Endothelial cell of umbilical vein (primary cell): ENCODE results near the gene NPLOC4. TPM values are rescaled to one million over a fixed set of nuclear protein-coding genes. Genes with fewer than 3 reads are reported as not detected.

Experiments used
- BruUV-seq: library from RNA; stranded (reverse); fragments of 400-500 nt; replicated peaks from 2 replicates; lab custom pipeline; 2021; lab: Mats Ljungman, UMichigan
- CTCF ChIA-PET: fragments of 300-600, 350-600 bp; sonication (Branson Sonifier 250); formaldehyde crosslinking; loops from one replicate; lab custom pipeline; 2021; ENCODE audit warnings: antibody characterized with exemption, inconsistent platforms; lab: Charles Lee
- POLR2A ChIA-PET: fragments of 300-600, 350-600 bp; sonication (Branson Sonifier 250); formaldehyde crosslinking; loops from one replicate; lab custom pipeline; 2021; ENCODE audit warnings: antibody characterized with exemption, inconsistent platforms; lab: Charles Lee
- DNase-seq: peaks from one replicate; pipeline ENCODE4 v3.0.0-alpha.2; 2011; ENCODE audit warnings: low read depth, low spot score
- FAIRE-seq: peaks from 2 replicates; lab custom pipeline; 2011; peaks lifted over from hg19 to GRCh38; lab: Jason Lieb, UNC
- H2AFZ ChIP-seq: 2 replicates; pipeline ENCODE4 v1.6.0; 2012; ENCODE audit warnings: low read depth, low read length, control low read depth, inconsistent platforms
- H3K27ac ChIP-seq: 2 replicates; pipeline ENCODE4 v1.5.1; 2011; ENCODE audit warnings: low read depth, mild to moderate bottlenecking, control low read depth, low read length, moderate library complexity; ENCODE audit not compliant: insufficient read depth
- H3K27me3 ChIP-seq, 2 experiments: 2 replicates each; pipeline versions ENCODE4 v1.6.0 to v1.6.1; 2011; ENCODE audit warnings: low read length in 2 of 2, mixed read lengths in 1 of 2; ENCODE audit not compliant: control insufficient read depth in 2 of 2, insufficient read depth in 2 of 2
- H3K36me3 ChIP-seq, 2 experiments: 2 replicates in 1 of 2; 3 replicates in 1 of 2; pipeline ENCODE4 v1.5.1; 2011; ENCODE audit warnings: low read length in 2 of 2, mild to moderate bottlenecking in 1 of 2, moderate library complexity in 1 of 2; ENCODE audit not compliant: control insufficient read depth in 2 of 2, insufficient read depth in 2 of 2; ENCODE audit errors: extremely low read depth in 1 of 2
- H3K4me1 ChIP-seq: 3 replicates; pipeline ENCODE4 v1.5.1; 2011; ENCODE audit warnings: mild to moderate bottlenecking, low read length; ENCODE audit not compliant: control insufficient read depth, insufficient read depth; ENCODE audit errors: extremely low read depth
- H3K4me2 ChIP-seq: 2 replicates; pipeline ENCODE4 v1.6.1; 2011; ENCODE audit warnings: low read length, control low read depth, mixed read lengths; ENCODE audit not compliant: insufficient read depth
- H3K4me3 ChIP-seq, 3 experiments: fragments of 200-600 bp in 1 of 3; sonication (generic), shearing (Covaris generic) in 1 of 3; replicated peaks in 1 of 3; 2 replicates each; pipeline ENCODE4 v1.5.1; 2011 to 2016; ENCODE audit warnings: control low read depth in 3 of 3, low read length in 3 of 3, mild to moderate bottlenecking in 2 of 3, inconsistent platforms in 1 of 3, low read depth in 1 of 3, moderate library complexity in 1 of 3; ENCODE audit not compliant: insufficient read depth in 1 of 3
- H3K79me2 ChIP-seq: 2 replicates; pipeline ENCODE4 v1.6.0; 2012; ENCODE audit warnings: low read length, inconsistent platforms; ENCODE audit not compliant: control insufficient read depth, insufficient read depth
- H3K9ac ChIP-seq: replicated peaks from 2 replicates; pipeline ENCODE3; 2011; ENCODE audit warnings: low read length, control low read depth; ENCODE audit not compliant: insufficient read depth; ENCODE audit errors: extremely low read depth
- H3K9me1 ChIP-seq: replicated peaks from 3 replicates; pipeline ENCODE4 v1.6.0; 2011; ENCODE audit warnings: mild to moderate bottlenecking, low read length; ENCODE audit not compliant: control insufficient read depth, insufficient read depth; ENCODE audit errors: extremely low read depth
- H3K9me3 ChIP-seq: replicated peaks from 2 replicates; pipeline ENCODE4 v1.5.1; 2012; ENCODE audit warnings: low read length, inconsistent platforms; ENCODE audit not compliant: control insufficient read depth, insufficient read depth
- H4K20me1 ChIP-seq: replicated peaks from 2 replicates; pipeline ENCODE3; 2011; ENCODE audit warnings: mild to moderate bottlenecking, low read length; ENCODE audit not compliant: control insufficient read depth, insufficient read depth; ENCODE audit errors: extremely low read depth
- CTCF ChIP-seq, 2 donors: IDR thresholded peaks; 1 replicate in 1 of 2; 2 replicates in 1 of 2; pipeline ENCODE4 v1.5.1; 2011; ENCODE audit warnings: low read length in 2 of 2, mild to moderate bottlenecking in 2 of 2, moderate library complexity in 2 of 2, control low read depth in 1 of 2, inconsistent platforms in 1 of 2, low read depth in 1 of 2; ENCODE audit not compliant: insufficient read depth in 1 of 2; ENCODE audit errors: extremely low read depth in 1 of 2
- EZH2 ChIP-seq: IDR thresholded peaks from 2 replicates; pipeline ENCODE4 v1.6.1; 2012; ENCODE audit warnings: borderline replicate concordance, low read depth, mild to moderate bottlenecking, moderate library complexity, low read length, inconsistent platforms; ENCODE audit not compliant: severe bottlenecking
- FOS ChIP-seq: IDR thresholded peaks from 2 replicates; pipeline ENCODE4 v1.6.1; 2011; ENCODE audit warnings: mild to moderate bottlenecking, low read length, moderate library complexity, borderline replicate concordance; ENCODE audit not compliant: insufficient read depth
- GATA2 ChIP-seq: IDR thresholded peaks from 2 replicates; pipeline ENCODE4 v1.7.0; 2011; ENCODE audit warnings: low read depth, mild to moderate bottlenecking, moderate library complexity, mixed read lengths, low read length; ENCODE audit not compliant: insufficient read length, insufficient read depth
- JUN ChIP-seq: IDR thresholded peaks from 2 replicates; pipeline ENCODE4 v1.6.1; 2011; ENCODE audit warnings: borderline replicate concordance, low read depth; ENCODE audit not compliant: insufficient read length, insufficient read depth
- MAX ChIP-seq: IDR thresholded peaks from 2 replicates; pipeline ENCODE4 v1.6.1; 2011; ENCODE audit not compliant: insufficient read depth, insufficient read length
- MYC ChIP-seq: IDR thresholded peaks from one replicate; pipeline ENCODE4 v1.6.1; 2011; ENCODE audit warnings: mild to moderate bottlenecking, low read depth, low read length
- POLR2A ChIP-seq: IDR thresholded peaks from 2 replicates; pipeline ENCODE4 v1.6.1; 2012; ENCODE audit warnings: low read depth, mild to moderate bottlenecking, control low read depth, low read length
- POLR2AphosphoS5 ChIP-seq: IDR thresholded peaks from 2 replicates; pipeline ENCODE4 v1.6.1; 2012; ENCODE audit warnings: low read depth, mild to moderate bottlenecking, control low read depth, low read length, moderate library complexity; ENCODE audit not compliant: insufficient read depth
- dilution Hi-C: fragments of 300-500 bp; cut with MboI; formaldehyde crosslinking; loops from one replicate; pipeline ENCODE4 v1.15.0; 2019; ENCODE audit warnings: low sequenced_read_pairs; ENCODE audit not compliant: extremely low pct_ligation_motif_present
- intact Hi-C: fragments of 100-400 bp; cut with micrococcal nuclease; formaldehyde crosslinking; loops from one replicate; pipeline ENCODE4 v1.10.0; 2022
- polyA plus RNA-seq, 4 experiments: library from polyadenylated mRNA; depleted of rRNA in 3 of 4; stranded (reverse) in 3 of 4; unstranded in 1 of 4; fragments of >200 nt; gene quantifications; 2 replicates each; pipeline versions ENCODE4 v1.2.1 to v1.2.3, GENCODE V29; 2011 to 2012; ENCODE audit warnings: missing spikeins in 1 of 4
- total RNA-seq: library from RNA; stranded (reverse); gene quantifications from 2 replicates; pipeline ENCODE4 v1.2.3, GENCODE V29; 2021

NPLOC4 gene
- total and polyA plus RNA-seq, 2 donors (not counting 3 experiments of a cell fraction or from before 2014, with no cell fraction given), result 150 to 175 TPM

DNA sequence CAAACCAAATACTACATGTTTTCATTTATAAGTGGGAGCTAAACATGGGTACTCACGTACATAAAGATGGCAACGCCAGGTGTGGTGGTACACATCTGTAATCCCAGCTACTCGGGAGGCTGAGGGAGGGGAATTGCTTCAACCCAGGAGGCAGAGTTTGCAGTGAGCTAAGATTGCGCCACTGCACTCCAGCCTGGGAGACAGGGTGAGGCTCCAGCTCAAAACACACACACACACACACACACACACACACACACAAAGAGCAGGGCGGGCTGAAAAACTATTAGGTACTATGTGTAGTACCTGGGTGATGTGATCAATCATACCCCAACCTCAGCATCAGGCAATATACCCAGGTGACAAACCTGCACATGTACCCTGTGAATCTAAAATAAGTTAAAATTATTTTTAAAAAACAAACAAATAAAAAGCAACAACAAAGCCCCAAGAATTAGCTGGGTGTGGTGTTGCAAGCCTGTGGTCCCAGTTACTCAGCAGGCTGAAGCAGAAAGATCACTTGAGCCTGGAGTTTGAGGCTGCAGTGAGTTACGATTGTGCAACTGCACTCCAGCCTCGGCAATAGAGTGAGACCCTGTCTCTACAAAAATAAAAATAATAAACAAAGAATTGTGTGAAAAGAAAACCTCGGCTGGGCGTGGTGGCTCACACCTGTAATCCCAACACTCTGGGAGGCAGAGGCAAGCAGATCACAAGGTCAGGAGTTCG, 72.9 kb downstream of the NPLOC4 start:
- Histone ChIP-seq H3K79me2 (peaks cover 20% of the 10 kb centered on the region), H4K20me1 (no peaks in the 10 kb centered on the region), H3K27me3 (no peaks in the 10 kb centered on the region), H2AFZ (no peak overlapping the region), H3K9me1 (no peaks in the 10 kb centered on the region), H3K9ac (no peak overlapping the region), H3K4me3 (peak overlapping the region in 1 of 3 experiments; percentile 15), H3K9me3 (no peaks in the 10 kb centered on the region), H3K36me3 (peaks cover 12 to 14% of the 10 kb centered on the region in 2 experiments), H3K27ac (peak overlapping the region; percentile 8), H3K4me1 (peaks cover 63% of the 10 kb centered on the region), H3K4me2 (no peak overlapping the region)
- ChIA-PET CTCF (interaction anchor here (3.4 kb wide), 1 partner anchor 37 kb away, joined by 18 read pairs; no protein-coding TSS in a partner anchor), POLR2A (no interaction called here)
- TF ChIP-seq JUN (no peak), EZH2 (no peak), POLR2A (no peak), GATA2 (no peak), FOS (no peak), CTCF (IDR thresholded peaks at IDR 0.05; ENCODE audit: extremely low read depth in 1 of 2, insufficient read depth in 1 of 2, low read depth in 1 of 2, low read length in 2 of 2) (no peak), MAX (no peak), POLR2AphosphoS5 (no peak), MYC (no peak)
- FAIRE-seq (no peak), DNase-seq (no peak)
- dilution Hi-C loops, result no loop called here
- intact Hi-C loops, result no loop called here
- no TSS peak for BruUV-seq
